HuH-7 (cell line): Measurements from ENCODE around the gene ADAMTS7.
A peak's percentile ranks its signal among the peaks of the same experiment; 100 is the strongest.
"Not testable (repeated sequence)": the region's sequence is repeated elsewhere in the genome, so short reads cannot be mapped to it uniquely, and the experiment has no call there.

Experiments
- DNase-seq: peaks from one replicate; pipeline ENCODE4 v3.0.0; 2011; ENCODE audit warnings: low spot score

The ADAMTS7 gene

GRCh38 chr15:78753751-78754535 is 57.3 kb downstream of the ADAMTS7 start:
- not testable (repeated sequence) for DNase-seq

- not testable (repeated sequence) for DNase-seq
These were observed 58.0 kb downstream of the ADAMTS7 start for GRCh38 chr15:78753359-78753659.

GRCh38 chr15:78752492-78753358 is 58.5 kb downstream of the ADAMTS7 start:
- no peak for DNase-seq

- DNase-seq: no peak
These were observed 59.7 kb downstream of the ADAMTS7 start for GRCh38 chr15:78751602-78751979.

- peak; percentile 89 for DNase-seq
These were observed 60.2 kb downstream of the ADAMTS7 start for GRCh38 chr15:78750974-78751601.

GRCh38 chr15:78750566-78750965 is 60.7 kb downstream of the ADAMTS7 start:
- DNase-seq: no peak

- no peak for DNase-seq
These were observed 61.4 kb downstream of the ADAMTS7 start for GRCh38 chr15:78749831-78750230.

GRCh38 chr15:78747877-78748276 is 63.4 kb downstream of the ADAMTS7 start:
- DNase-seq: not testable (repeated sequence)

GRCh38 chr15:78741674-78742073 is 69.6 kb downstream of the ADAMTS7 start:
- not testable (repeated sequence) for DNase-seq

- DNase-seq: no peak
These were observed 70.4 kb downstream of the ADAMTS7 start for GRCh38 chr15:78740904-78741274.

GRCh38 chr15:78739996-78740903 is 71.0 kb downstream of the ADAMTS7 start:
- peak; percentile 71 for DNase-seq

- no peak for DNase-seq
These were observed 72.1 kb downstream of the ADAMTS7 start for GRCh38 chr15:78739206-78739605.

GRCh38 chr15:78737931-78738558 is 73.2 kb downstream of the ADAMTS7 start:
- peak; percentile 63 for DNase-seq

- DNase-seq: no peak
These were observed 74.0 kb downstream of the ADAMTS7 start for GRCh38 chr15:78737187-78737820.

GRCh38 chr15:78736286-78736685 is 75.0 kb downstream of the ADAMTS7 start:
- not testable (repeated sequence) for DNase-seq

GRCh38 chr15:78734451-78735064 is 76.7 kb downstream of the ADAMTS7 start:
- no peak for DNase-seq

- DNase-seq: no peak
These were observed 78.6 kb downstream of the ADAMTS7 start for GRCh38 chr15:78732634-78733033.

- DNase-seq: no peak
These were observed 80.3 kb downstream of the ADAMTS7 start for GRCh38 chr15:78730955-78731354.

GRCh38 chr15:78728427-78728826 is 82.8 kb downstream of the ADAMTS7 start:
- DNase-seq: not testable (repeated sequence)

GRCh38 chr15:78727561-78727960 is 83.7 kb downstream of the ADAMTS7 start:
- DNase-seq: no peak
